ENCODE results near the gene WDHD1.
"Not testable (repeated sequence)": the region's sequence is repeated elsewhere in the genome, so short reads cannot be mapped to it uniquely, and the experiment has no call there.

Gene WDHD1

DNA sequence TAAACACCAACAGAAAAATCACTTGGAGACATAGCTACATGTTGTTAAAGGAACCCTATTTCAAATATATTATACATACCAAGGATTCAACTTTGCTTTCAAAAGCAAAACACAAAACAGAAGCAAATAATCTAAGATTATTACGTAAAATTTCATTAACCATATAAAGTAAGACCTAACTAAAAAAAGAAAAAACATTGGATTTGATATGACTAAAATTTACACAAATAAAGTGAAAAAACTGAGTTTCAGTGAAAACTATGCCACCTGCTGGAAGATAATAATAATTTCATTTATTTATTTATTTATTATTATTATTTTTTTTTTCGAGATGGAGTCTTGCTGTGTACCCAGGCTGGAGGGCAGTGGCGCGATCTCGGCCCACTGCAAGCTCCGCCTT lies 45.2 kb downstream of the WDHD1 start:
- DNase-seq (ENCODE audit: insufficient read length), result no peak
- no peak for TF ChIP-seq POLR2AphosphoS5 (IDR thresholded peaks at IDR 0.05; ENCODE audit: low read depth, low read length)
- TF ChIP-seq POLR2A (IDR thresholded peaks at IDR 0.05; ENCODE audit: low read depth, low read length), result no peak
- no peak for TF ChIP-seq TAF1 (IDR thresholded peaks at IDR 0.05; ENCODE audit: borderline replicate concordance, low read depth, low read length)
- no peak for FAIRE-seq

DNA sequence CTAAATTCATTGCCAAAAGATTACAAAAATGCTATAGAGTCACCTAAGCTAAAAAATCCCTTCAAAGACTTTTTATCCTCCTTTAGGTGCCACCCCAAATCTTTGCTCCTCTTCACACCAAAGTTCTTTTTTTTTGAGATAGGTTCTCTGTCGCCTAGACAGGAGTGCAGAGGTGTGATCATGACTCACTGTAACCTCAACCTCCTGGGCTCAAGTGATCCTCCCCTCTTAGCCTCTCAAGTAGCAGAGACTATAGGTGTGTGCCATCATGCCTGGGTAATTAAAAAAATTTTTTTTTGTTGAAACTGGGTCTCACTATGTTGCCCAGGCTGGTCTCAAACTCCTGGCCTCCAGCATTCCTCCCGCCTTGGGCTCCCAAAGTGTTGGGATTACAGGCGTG lies 47.9 kb downstream of the WDHD1 start:
- TF ChIP-seq TAF1 (IDR thresholded peaks at IDR 0.05; ENCODE audit: borderline replicate concordance, low read depth, low read length) (no peak), POLR2AphosphoS5 (IDR thresholded peaks at IDR 0.05; ENCODE audit: low read depth, low read length) (no peak), POLR2A (IDR thresholded peaks at IDR 0.05; ENCODE audit: low read depth, low read length) (no peak)
- FAIRE-seq, result no peak
- no peak for DNase-seq (ENCODE audit: insufficient read length)

DNA sequence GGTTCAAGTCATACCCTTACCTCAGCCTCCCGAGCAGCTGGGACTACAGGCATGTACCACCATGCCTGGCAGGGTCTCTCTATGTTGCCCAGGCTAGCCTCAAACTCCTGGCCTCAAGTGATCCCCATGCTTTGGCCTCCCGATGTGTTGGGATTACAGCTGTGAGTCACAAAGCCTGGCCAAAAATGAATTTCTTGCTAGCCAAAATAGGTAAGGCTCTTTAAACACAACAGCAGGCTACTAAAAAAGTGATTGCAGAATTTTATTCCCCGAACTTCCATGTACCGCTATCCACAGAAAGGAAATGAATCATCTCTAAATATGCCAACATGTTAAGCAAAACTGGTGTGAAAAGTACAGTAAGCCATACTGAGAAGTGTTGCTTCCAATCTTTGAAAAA lies 50.6 kb downstream of the WDHD1 start:
- FAIRE-seq (no peak), DNase-seq (ENCODE audit: insufficient read length) (no peak)
- no peak for TF ChIP-seq POLR2AphosphoS5 (IDR thresholded peaks at IDR 0.05; ENCODE audit: low read depth, low read length)
- TF ChIP-seq TAF1 (IDR thresholded peaks at IDR 0.05; ENCODE audit: borderline replicate concordance, low read depth, low read length), result no peak
- no peak for TF ChIP-seq POLR2A (IDR thresholded peaks at IDR 0.05; ENCODE audit: low read depth, low read length)

DNA sequence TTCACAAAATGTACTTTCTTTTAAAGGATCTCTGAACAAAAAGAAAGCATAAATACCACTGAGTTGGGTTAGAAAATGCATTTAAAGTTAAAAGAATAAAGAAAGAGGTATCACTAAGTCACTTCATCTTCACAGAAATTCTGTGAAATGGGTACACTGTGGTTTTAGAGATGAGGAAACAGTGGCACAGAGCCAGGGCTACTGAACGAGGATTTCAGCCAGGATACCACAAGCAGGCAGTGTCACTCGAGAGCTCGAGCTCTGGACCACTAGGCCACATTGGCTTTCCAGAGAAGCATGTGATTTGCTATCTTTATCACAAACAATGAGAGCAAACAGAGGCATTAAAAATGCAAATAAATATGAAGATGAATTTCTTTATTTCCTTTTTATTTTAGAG lies 51.0 kb downstream of the WDHD1 start:
- no peak for FAIRE-seq
- no peak for DNase-seq (ENCODE audit: insufficient read length)
- TF ChIP-seq POLR2A (IDR thresholded peaks at IDR 0.05; ENCODE audit: low read depth, low read length) (no peak), TAF1 (IDR thresholded peaks at IDR 0.05; ENCODE audit: borderline replicate concordance, low read depth, low read length) (no peak), POLR2AphosphoS5 (IDR thresholded peaks at IDR 0.05; ENCODE audit: low read depth, low read length) (no peak)

DNA sequence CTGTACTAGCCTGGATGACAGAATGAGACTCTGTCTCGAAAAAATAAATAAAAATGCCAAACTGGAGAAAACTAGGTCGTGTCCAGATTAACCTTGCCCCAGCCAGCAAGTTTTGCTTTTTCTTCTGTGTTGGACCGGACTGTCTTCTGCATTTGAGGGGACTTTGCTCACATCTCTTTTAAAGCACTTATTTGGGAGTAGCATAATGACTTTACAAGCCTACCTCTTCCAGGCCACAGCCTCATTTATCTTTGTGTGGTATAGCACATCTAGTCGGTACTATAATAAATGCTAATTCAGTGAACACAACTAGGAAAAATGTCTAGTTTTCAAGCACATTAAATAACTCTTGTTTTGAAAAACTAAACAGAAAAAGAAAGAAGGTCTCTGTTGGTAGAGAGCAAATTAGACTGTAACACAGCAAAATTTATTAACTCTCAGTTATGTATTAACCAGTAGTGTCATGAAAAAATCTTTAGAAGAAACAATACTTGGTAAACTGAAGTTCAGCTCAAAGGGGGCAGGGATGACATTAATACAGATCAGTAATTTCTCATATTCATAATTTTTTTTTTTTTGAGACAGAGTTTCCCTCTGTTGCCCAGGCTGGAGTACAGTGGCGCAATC lies 52.0 kb downstream of the WDHD1 start:
- TF ChIP-seq POLR2A (IDR thresholded peaks at IDR 0.05; ENCODE audit: low read depth, low read length) (no peak), POLR2AphosphoS5 (IDR thresholded peaks at IDR 0.05; ENCODE audit: low read depth, low read length) (no peak), TAF1 (IDR thresholded peaks at IDR 0.05; ENCODE audit: borderline replicate concordance, low read depth, low read length) (no peak)
- no peak for DNase-seq (ENCODE audit: insufficient read length)
- no peak for FAIRE-seq

DNA sequence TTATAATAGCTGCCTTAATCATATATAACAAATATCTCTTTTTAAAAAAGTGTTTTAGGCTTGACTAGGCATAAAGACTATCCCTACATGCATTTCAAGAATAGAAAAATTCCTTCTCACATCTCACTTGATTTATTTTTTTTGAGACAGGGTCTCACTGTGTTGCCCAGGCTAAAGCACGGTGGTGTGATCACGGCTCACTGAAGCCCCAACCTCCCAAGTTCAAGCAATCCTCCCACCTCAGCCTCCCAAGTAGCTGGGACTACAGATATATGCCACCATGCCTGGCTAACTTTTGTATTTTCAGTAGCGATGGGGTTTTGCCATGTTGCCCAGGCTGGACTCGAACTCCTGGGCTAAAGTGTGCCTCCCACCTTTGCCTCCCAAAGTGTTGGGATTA lies 59.4 kb downstream of the WDHD1 start:
- TF ChIP-seq POLR2A (IDR thresholded peaks at IDR 0.05; ENCODE audit: low read depth, low read length), result no peak
- no peak for TF ChIP-seq POLR2AphosphoS5 (IDR thresholded peaks at IDR 0.05; ENCODE audit: low read depth, low read length)
- no peak for TF ChIP-seq TAF1 (IDR thresholded peaks at IDR 0.05; ENCODE audit: borderline replicate concordance, low read depth, low read length)
- FAIRE-seq (no peak), DNase-seq (ENCODE audit: insufficient read length) (no peak)

DNA sequence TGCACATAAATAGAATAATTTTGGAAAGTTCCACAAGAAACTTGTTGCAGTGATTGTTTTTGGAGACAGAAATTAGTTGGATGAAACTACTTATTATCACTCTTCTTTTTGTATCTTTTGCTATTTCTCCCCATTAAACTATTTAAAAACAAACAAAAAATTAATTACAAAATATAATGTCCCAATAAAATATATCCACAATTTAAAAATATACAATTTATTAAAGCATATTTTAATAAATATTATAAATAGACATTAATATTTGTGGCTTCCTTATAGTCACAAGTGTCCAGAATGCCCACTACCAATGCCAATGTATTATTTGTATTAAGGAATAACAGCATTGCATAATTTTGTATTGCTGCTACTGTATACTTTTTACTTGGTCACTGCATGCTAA lies 71.8 kb downstream of the WDHD1 start:
- TF ChIP-seq POLR2AphosphoS5 (IDR thresholded peaks at IDR 0.05; ENCODE audit: low read depth, low read length) (no peak), TAF1 (IDR thresholded peaks at IDR 0.05; ENCODE audit: borderline replicate concordance, low read depth, low read length) (no peak), POLR2A (IDR thresholded peaks at IDR 0.05; ENCODE audit: low read depth, low read length) (no peak)
- FAIRE-seq (no peak), DNase-seq (ENCODE audit: insufficient read length) (no peak)

DNA sequence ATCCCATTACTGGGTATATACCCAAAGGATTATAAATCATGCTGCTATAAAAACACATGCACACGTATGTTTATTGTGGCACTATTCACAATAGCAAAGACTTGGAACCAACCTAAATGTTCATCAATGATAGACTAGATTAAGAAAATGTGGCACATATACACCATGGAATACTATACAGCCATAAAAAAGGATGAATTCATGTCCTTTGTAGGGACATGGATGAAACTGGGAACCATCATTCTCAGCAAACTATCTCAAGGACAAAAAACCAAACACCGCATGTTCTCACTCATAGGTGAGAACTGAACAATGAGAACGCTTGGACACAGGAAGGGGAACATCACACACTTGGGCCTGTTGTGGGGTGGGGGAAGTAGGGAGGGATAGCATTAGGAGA lies 73.3 kb downstream of the WDHD1 start:
- not testable (repeated sequence) for DNase-seq (ENCODE audit: insufficient read length); FAIRE-seq

DNA sequence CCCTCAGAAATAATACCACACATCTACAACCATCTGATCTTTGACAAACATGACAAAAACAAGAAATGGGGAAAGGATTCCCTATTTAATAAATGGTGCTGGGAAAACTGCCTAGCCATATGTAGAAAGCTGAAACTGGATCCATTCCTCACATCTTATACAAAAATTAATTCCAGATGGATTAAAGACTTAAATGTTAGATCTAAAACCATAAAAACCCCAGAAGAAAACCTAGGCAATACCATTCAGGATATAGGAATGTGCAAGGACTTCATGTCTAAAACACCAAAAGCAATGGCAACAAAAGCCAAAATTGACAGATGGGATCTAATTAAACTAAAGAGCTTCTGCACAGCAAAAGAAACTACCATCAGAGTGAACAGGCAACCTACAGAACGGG lies 74.1 kb downstream of the WDHD1 start:
- FAIRE-seq; DNase-seq (ENCODE audit: insufficient read length): not testable (repeated sequence)

DNA sequence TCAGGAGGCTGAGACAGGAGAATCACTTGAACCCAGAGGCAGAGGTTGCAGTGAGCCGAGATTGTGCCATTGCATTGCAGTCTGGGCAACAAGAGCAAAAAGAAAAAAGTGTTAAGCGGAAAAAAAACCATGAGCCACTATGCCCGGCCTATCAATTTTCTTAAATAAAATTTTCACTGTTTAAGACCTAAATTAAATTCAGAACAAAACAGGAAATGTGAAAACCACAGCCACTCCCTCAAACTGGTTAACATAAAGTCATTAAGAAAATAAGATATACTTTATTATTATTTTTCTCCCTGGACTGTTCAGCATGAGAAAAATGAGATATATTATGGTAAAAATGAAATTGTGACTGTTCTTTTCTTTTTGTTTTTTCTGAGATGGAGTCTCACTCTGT lies 79.7 kb downstream of the WDHD1 start:
- FAIRE-seq (no peak), DNase-seq (ENCODE audit: insufficient read length) (no peak)
- no peak for TF ChIP-seq POLR2AphosphoS5 (IDR thresholded peaks at IDR 0.05; ENCODE audit: low read depth, low read length)
- TF ChIP-seq POLR2A (IDR thresholded peaks at IDR 0.05; ENCODE audit: low read depth, low read length), result no peak
- TF ChIP-seq TAF1 (IDR thresholded peaks at IDR 0.05; ENCODE audit: borderline replicate concordance, low read depth, low read length), result no peak

DNA sequence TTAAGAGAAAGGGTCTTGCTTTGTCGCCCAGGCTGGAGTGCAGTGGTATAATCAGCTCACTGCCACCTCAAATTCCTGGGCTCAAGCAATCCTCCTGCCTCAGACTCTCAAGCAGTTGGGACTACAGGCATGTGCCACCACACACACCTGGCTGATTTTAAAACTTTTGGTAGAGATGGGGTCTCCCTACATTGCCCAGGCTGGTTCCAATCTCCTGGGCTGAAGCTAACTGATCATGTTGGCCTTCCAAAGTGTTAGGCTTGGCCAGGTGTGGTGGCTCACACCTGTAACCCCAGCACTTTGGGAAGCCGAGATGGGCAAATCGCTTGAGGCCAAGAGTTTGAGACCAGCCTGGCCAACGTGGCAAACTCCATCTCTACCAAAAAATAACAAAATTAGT lies 80.4 kb downstream of the WDHD1 start:
- FAIRE-seq, result no peak
- no peak for DNase-seq (ENCODE audit: insufficient read length)
- TF ChIP-seq POLR2AphosphoS5 (IDR thresholded peaks at IDR 0.05; ENCODE audit: low read depth, low read length) (no peak), TAF1 (IDR thresholded peaks at IDR 0.05; ENCODE audit: borderline replicate concordance, low read depth, low read length) (no peak), POLR2A (IDR thresholded peaks at IDR 0.05; ENCODE audit: low read depth, low read length) (no peak)

DNA sequence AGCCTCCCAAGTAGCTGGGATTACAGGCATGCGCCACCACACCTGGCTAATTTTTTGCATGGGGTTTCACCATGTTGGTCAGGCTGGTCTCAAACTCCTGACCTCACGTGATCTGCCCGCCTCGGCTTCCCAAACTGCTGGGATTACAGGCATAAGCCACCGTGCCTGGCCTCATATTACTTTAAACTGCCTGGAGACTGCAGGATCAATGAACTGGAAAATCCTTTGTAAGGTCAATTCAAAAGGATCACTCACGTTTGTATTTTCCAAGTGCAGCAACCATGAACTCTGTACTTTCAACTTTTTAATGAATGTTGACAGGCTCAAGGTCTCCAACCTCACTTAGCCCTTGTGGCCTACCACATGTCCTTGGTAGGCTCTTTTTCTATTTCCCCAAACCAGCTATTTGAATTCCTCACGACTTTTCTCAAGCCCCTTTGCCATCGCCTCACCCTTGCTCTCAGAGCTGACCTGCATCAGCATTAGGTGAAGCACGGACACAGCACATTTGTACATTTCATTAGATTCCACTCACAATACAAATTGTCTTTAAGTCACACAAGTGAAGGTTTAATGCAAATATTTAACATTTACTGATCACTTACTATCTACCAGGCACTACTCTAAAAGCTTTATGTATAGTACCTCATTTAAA lies 82.0 kb downstream of the WDHD1 start:
- no peak for TF ChIP-seq POLR2A (IDR thresholded peaks at IDR 0.05; ENCODE audit: low read depth, low read length)
- DNase-seq (ENCODE audit: insufficient read length) (no peak), FAIRE-seq (no peak)

DNA sequence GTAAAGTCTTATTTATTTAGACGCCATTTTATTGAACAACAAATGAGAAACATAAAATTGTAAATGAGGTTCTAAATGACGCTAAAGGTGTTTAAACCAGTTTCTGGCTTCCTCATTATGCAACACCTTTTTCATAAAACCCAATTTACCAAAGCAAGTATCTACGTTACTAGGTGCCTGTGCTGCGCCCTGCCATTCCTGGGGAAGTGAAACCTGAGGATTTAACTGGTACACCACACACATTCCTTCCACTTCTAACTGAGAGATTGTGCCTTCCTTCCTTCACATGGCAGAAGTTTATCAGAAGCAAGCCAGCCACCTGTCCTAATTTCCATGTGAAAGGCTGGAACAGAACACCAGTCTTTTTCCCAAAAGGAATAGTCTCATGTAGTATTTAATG lies 84.0 kb downstream of the WDHD1 start:
- TF ChIP-seq TAF1 (IDR thresholded peaks at IDR 0.05; ENCODE audit: borderline replicate concordance, low read depth, low read length), result no peak
- no peak for TF ChIP-seq POLR2AphosphoS5 (IDR thresholded peaks at IDR 0.05; ENCODE audit: low read depth, low read length)
- no peak for TF ChIP-seq POLR2A (IDR thresholded peaks at IDR 0.05; ENCODE audit: low read depth, low read length)
- FAIRE-seq (no peak), DNase-seq (ENCODE audit: insufficient read length) (no peak)
